Measurements from ENCODE around the gene NLGN1.

- no peak for TF ChIP-seq ELF4 (IDR thresholded peaks at IDR 0.05)
- TF ChIP-seq BHLHE40 (IDR thresholded peaks at IDR 0.05; ENCODE audit: borderline replicate concordance): no peak
- TF ChIP-seq SUZ12 (IDR thresholded peaks at IDR 0.05): no peak
- TF ChIP-seq SP1 (IDR thresholded peaks at IDR 0.05): no peak
- TF ChIP-seq LEF1 (IDR thresholded peaks at IDR 0.05; ENCODE audit: borderline replicate concordance): no peak
- no peak for TF ChIP-seq ARNT (IDR thresholded peaks at IDR 0.05)
- TF ChIP-seq ZNF384 (IDR thresholded peaks at IDR 0.05): no peak
- no peak for TF ChIP-seq FOXA1 (IDR thresholded peaks at IDR 0.05)
- TF ChIP-seq FOXM1 (IDR thresholded peaks at IDR 0.05; ENCODE audit: borderline replicate concordance): no peak
- no peak for TF ChIP-seq TARDBP (IDR thresholded peaks at IDR 0.05)
Observed at GRCh38 chr3:174122411-174122810, 724.9 kb downstream of the NLGN1 start.
